Endothelial cell of umbilical vein (primary cell): ENCODE data around the gene NEB.
"Not testable (repeated sequence)": the region's sequence is repeated elsewhere in the genome, so short reads cannot be mapped to it uniquely, and the experiment has no call there.

Source experiments
- CTCF ChIP-seq, 2 donors: IDR thresholded peaks; 1 replicate in 1 of 2; 2 replicates in 1 of 2; pipeline ENCODE4 v1.5.1; 2011; ENCODE audit warnings: low read length in 2 of 2, mild to moderate bottlenecking in 2 of 2, moderate library complexity in 2 of 2, control low read depth in 1 of 2, inconsistent platforms in 1 of 2, low read depth in 1 of 2; ENCODE audit not compliant: insufficient read depth in 1 of 2; ENCODE audit errors: extremely low read depth in 1 of 2
- EZH2 ChIP-seq: IDR thresholded peaks from 2 replicates; pipeline ENCODE4 v1.6.1; 2012; ENCODE audit warnings: borderline replicate concordance, low read depth, mild to moderate bottlenecking, moderate library complexity, low read length, inconsistent platforms; ENCODE audit not compliant: severe bottlenecking
- FOS ChIP-seq: IDR thresholded peaks from 2 replicates; pipeline ENCODE4 v1.6.1; 2011; ENCODE audit warnings: mild to moderate bottlenecking, low read length, moderate library complexity, borderline replicate concordance; ENCODE audit not compliant: insufficient read depth
- GATA2 ChIP-seq: IDR thresholded peaks from 2 replicates; pipeline ENCODE4 v1.7.0; 2011; ENCODE audit warnings: low read depth, mild to moderate bottlenecking, moderate library complexity, mixed read lengths, low read length; ENCODE audit not compliant: insufficient read length, insufficient read depth
- JUN ChIP-seq: IDR thresholded peaks from 2 replicates; pipeline ENCODE4 v1.6.1; 2011; ENCODE audit warnings: borderline replicate concordance, low read depth; ENCODE audit not compliant: insufficient read length, insufficient read depth
- MAX ChIP-seq: IDR thresholded peaks from 2 replicates; pipeline ENCODE4 v1.6.1; 2011; ENCODE audit not compliant: insufficient read depth, insufficient read length
- MYC ChIP-seq: IDR thresholded peaks from one replicate; pipeline ENCODE4 v1.6.1; 2011; ENCODE audit warnings: mild to moderate bottlenecking, low read depth, low read length
- POLR2A ChIP-seq: IDR thresholded peaks from 2 replicates; pipeline ENCODE4 v1.6.1; 2012; ENCODE audit warnings: low read depth, mild to moderate bottlenecking, control low read depth, low read length
- POLR2AphosphoS5 ChIP-seq: IDR thresholded peaks from 2 replicates; pipeline ENCODE4 v1.6.1; 2012; ENCODE audit warnings: low read depth, mild to moderate bottlenecking, control low read depth, low read length, moderate library complexity; ENCODE audit not compliant: insufficient read depth

- not testable (repeated sequence) for TF ChIP-seq CTCF (IDR thresholded peaks at IDR 0.05; ENCODE audit: extremely low read depth in 1 of 2, insufficient read depth in 1 of 2, low read depth in 1 of 2, low read length in 2 of 2); POLR2AphosphoS5; JUN; EZH2; POLR2A; MAX; FOS; MYC; GATA2
Observed at GRCh38 chr2:151591908-151592255, 142.4 kb downstream of the NEB start.
